Endometrium (tissue), 2 donors: ENCODE data around the gene PBX4.

Source experiments
- FAIRE-seq: peaks from 2 replicates; lab custom pipeline; 2012; peaks lifted over from hg19 to GRCh38; lab: Jason Lieb, UNC
- donor health status: control.
- donor health status: control.

Gene PBX4

DNA sequence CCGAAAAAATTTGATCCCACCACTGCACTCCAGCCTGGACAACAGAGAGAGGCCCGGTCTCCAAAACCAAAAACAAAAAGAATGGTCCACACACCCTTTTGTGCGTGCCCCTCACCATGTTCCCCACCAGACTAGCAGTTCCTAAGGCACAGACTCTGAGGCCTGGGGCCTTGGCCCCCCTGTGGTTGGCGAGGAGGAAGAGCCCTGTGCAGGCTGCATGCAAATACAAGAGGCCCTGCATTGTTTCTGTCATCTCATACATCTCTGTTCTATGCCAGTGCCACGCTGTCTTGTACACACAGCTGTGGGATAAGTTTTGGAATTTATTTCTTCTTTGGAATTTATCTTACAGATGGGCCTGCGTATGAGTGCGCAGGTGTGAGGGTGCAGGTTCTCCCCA, 94.4 kb downstream of the PBX4 start:
- FAIRE-seq = no peak

DNA sequence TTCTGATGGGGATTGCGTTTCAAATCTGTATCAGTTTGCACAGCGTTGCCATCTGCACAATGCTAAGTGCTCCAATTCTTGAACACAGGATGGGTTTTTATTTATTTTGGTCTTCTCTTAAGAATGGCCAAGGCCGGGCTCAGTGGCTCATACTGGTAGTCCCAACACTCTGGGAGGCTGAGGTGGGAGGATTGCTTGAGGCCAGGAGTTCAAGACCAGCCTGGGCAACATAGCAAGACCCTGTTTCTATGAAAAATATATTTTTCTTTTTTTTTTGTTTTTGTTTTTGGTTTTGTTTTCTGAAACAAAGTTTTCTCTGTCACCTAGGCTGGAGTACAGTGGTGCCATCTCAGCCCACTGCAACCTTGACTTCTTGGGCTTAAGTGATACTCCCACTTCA, 95.3 kb downstream of the PBX4 start:
- no peak for FAIRE-seq

DNA sequence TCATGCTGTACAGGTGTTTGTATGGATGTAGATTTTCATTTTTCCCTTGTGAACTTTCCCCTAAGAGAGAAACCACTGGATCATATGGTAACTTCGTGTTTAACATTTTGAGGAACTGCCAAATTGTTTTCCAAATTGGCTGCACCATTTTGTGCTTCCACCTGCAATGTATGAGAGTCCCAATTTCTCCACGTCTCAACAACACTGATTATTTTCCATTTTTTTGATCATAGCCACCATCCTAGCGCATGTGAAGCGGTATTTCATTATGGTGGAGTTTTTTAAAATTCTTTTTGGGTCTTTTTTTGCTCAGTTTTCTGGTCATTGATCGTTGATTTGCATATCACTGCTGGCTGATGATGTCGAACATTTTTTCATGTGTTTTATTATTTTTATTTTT, 97.5 kb downstream of the PBX4 start:
- FAIRE-seq = no peak

DNA sequence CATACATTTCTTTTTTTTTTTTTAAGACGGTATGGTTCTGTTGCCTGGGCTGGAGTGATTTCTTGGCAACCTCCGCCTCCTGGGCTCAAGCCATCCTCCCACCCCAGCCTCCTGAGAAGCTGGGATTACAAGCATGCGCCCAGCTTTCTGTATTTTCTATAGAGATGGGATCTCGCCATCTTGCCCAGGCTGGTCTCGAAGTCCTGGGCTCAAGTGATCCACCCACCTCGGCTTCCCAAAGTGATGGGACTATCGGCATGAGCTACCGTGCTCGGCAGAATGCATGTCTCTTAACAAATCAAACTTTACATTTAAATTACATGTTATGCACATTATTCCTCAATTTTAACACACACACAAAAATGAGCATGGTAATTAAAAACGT, 101.3 kb downstream of the PBX4 start:
- FAIRE-seq = no peak

DNA sequence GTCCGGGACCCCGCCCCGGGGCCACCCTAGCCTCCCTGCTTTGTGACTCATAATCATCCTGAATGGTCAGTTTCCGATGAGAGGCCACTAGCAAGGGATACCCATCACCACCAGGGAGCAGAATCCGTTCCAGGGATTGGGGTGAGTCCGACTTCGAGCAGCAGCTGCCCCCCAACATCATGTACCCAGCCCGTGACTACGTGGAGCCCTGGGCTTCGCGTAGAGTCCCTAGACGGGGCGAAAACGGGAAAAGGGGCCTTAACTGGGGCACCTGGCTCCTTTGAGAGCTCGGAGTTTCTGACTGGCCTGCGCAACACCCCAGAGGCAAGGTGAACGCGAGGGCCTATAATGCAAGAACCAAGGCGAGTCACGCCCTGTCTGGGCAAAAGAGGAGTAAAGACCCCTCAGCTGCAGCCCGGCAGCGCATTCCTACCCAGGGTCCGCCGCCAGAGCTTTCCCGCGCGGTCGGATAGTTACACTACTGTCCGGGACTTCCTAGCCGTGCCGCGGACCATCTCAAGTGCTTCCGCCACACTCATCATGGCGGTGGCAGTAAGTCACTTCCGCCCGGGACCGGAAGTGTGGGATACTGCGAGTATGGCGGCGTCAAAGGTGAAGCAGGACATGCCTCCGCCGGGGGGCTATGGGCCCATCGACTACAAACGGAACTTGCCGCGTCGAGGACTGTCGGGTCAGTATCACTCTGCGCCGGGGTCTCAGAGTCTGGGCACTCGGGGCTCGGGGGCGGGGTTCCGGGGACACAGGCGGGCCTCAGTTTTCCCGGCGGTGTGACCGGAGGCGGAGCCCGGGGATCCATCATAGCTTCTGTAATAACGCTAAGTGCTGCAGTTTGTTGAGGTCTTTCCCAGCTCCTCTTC, 102.6 kb downstream of the PBX4 start, which contains the start of gene NDUFA13:
NDUFA13 (plus strand) TSS at position 584 of the 878 bp plus-strand sequence; CDS start at position 598, 14 bp downstream.
- no peak for FAIRE-seq

DNA sequence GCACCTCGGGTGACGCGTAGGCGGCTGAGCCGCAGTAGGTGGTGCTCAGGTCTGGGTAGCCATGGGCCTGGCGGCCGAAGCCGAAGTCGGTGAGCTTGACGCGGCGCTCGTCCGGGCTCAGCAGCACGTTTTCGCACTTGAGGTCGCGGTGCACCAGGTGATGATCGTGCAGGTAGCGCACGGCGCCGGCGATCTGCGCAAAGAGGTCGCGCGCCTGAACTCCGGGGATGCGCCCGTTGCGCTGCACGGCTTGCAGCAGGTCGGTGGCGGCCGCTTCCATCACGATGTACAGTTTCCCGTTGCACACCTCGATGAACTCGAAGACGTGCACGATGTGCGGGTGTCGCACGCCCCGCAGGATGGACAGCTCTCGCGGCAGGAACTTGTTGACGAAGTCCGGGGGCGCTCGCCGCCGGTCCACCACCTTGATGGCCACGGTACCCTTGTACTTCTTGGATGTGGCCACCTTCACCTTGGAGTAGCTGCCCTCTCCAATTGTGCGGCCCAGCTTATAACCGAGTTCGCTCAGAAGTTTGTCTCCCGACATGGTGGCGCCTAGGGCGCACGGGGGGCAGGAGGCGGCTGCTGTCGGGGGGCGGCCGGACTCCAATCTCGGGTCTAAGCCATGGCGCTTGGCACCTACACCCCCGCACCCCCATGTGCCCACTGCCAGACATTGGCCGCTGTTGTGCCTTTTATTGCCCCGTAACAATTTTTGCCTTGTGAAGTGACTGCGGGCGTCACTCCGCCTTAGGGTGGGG, 103.4 kb downstream of the PBX4 start, which contains the start of gene TSSK6:
TSSK6 (minus strand) TSS at position 668 of the 761 bp plus-strand sequence; CDS start at position 547, 121 bp downstream.
- FAIRE-seq = no peak

DNA sequence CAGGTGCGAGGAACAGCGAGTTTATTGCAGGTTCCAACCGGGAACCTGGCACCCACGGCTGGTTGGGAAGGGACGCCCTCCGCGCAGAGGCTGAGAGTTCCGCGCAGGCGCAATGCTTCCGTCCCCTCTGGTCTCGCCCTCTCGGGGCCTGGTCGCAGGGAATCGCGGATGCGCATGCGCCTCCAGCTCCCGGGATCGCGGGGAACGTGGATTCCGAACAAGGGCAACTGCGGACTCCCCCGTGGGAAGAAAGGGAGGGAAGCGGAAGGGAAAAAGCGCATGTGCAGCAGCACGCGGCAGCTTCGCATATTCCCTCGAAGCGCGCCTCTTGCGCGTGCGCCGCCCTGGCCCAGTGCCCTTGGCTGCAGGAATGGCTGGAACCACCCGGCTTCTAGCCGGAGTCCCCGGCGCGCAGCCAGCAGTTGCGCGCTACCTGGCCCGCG, 104.3 kb downstream of the PBX4 start:
- no peak for FAIRE-seq

DNA sequence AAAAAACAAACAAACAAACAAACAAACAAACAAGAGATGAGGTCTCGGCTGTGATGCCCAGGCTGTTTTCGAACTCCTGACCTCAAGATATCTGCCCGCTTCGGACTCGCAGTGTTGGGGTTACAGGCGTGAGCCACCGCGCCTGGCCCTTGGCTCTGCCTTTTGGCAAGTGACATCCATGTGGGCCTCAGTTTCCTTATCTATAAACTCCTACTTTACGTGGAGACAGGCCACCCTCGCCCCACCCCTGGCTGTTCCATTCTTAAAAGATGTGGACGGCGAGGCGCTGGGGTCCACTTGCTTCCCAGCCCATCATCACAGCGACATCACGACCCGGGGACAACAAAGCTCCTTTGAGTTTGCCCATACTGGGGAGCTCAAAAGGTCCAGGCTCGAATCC, 104.8 kb downstream of the PBX4 start:
- no peak for FAIRE-seq
